Subcutaneous adipose tissue (tissue), 4 donors: ENCODE data around the gene WFDC10B. TPM values are rescaled to one million over a fixed set of nuclear protein-coding genes. Genes with fewer than 3 reads are reported as not detected.

ENCODE experiments used
- CTCF ChIP-seq: fragments of 450-650 bp; IDR thresholded peaks from one replicate; pipeline ENCODE4 v1.5.1; 2016; ENCODE audit warnings: low read depth, mild to moderate bottlenecking, control low read depth, antibody characterized with exemption, moderate library complexity
- total RNA-seq, 4 donors: library from RNA; depleted of rRNA; stranded (reverse); fragments of >200 nt; gene quantifications; one replicate each; pipeline ENCODE4 v1.1.0, GENCODE V29; 2016

WFDC10B gene
- not detected for total RNA-seq

- no peak for TF ChIP-seq CTCF
Measured at GRCh38 chr20:45704969-45705637, at the start of gene WFDC10B. Gene WFDC10B (minus strand): TSS chr20:45705019. CDS start chr20:45685992, 19,027 bp downstream.

GRCh38 chr20:45752746-45753145 lies 47.9 kb upstream of the WFDC10B start:
- no peak for TF ChIP-seq CTCF

- TF ChIP-seq CTCF: no peak
Measured at GRCh38 chr20:45751721-45752120, 46.9 kb upstream of the WFDC10B start.

GRCh38 chr20:45745015-45745414 lies 40.2 kb upstream of the WFDC10B start:
- no peak for TF ChIP-seq CTCF

- TF ChIP-seq CTCF: no peak
Measured at GRCh38 chr20:45742596-45742995, 37.8 kb upstream of the WFDC10B start.

GRCh38 chr20:45735988-45736387 lies 31.2 kb upstream of the WFDC10B start:
- no peak for TF ChIP-seq CTCF

- no peak for TF ChIP-seq CTCF
Measured at GRCh38 chr20:45735552-45735951, 30.7 kb upstream of the WFDC10B start.
